ENCODE measurements around the gene AKR1B1.

Gene AKR1B1

GRCh38 chr7:134442441-134443220 is 16.3 kb downstream of the AKR1B1 start:
- no peak overlapping the region for H3K4me3 ChIP-seq (ENCODE audit: insufficient read depth in 1 of 2, low read depth in 1 of 2, low read length in 2 of 2)
- no peak for DNase-seq
- no peaks in the 10 kb centered on the region for H3K27me3 ChIP-seq (ENCODE audit: control insufficient read depth in 1 of 2, insufficient read depth in 1 of 2, low read length in 2 of 2)
- H3K4me2 ChIP-seq (ENCODE audit: low read length, poor library complexity, severe bottlenecking): no peak overlapping the region
- H2BK15ac ChIP-seq (ENCODE audit: low read depth, poor library complexity, severe bottlenecking): no peak overlapping the region
- no peak overlapping the region for H4K91ac ChIP-seq (ENCODE audit: low read length)
- no peak overlapping the region for H4K8ac ChIP-seq (ENCODE audit: low read length)
- peaks cover 68 to 92% of the 10 kb centered on the region in 2 experiments for H3K36me3 ChIP-seq (ENCODE audit: control insufficient read depth in 1 of 2, insufficient read depth in 2 of 2, low read depth in 1 of 2, low read length in 2 of 2)
- H3K79me1 ChIP-seq (replicated peaks; ENCODE audit: low read length, poor library complexity, severe bottlenecking): peaks cover 15% of the 10 kb centered on the region
- no peak overlapping the region for H3K4ac ChIP-seq (ENCODE audit: low read depth in 1 of 2, low read length in 2 of 2)
- H2BK5ac ChIP-seq (ENCODE audit: low read depth, low read length, poor library complexity, severe bottlenecking): no peak overlapping the region
- no peak overlapping the region for H3K9ac ChIP-seq (ENCODE audit: low read length)
- H2BK120ac ChIP-seq (ENCODE audit: low read depth, low read length): no peak overlapping the region
- H3K23ac ChIP-seq (ENCODE audit: low read length in 2 of 2): no peak overlapping the region
- 98% methylated on average over 7 of the region's 9 CpGs for WGBS
- peaks cover 9% of the 10 kb centered on the region for H3K4me1 ChIP-seq (ENCODE audit: control insufficient read depth, insufficient read depth, low read depth, low read length)
- H2AK5ac ChIP-seq (ENCODE audit: low read length, severe bottlenecking): no peak overlapping the region
- H2AFZ ChIP-seq (ENCODE audit: low read depth, low read length): no peak overlapping the region
- H3K27ac ChIP-seq (ENCODE audit: low read length, poor library complexity, severe bottlenecking): no peak overlapping the region
- H3K14ac ChIP-seq (ENCODE audit: low read length in 2 of 2): no peak overlapping the region
- peaks cover 12% of the 10 kb centered on the region for H3K9me3 ChIP-seq (ENCODE audit: control insufficient read depth, low read length)
- no peak overlapping the region for H2BK12ac ChIP-seq (ENCODE audit: low read length in 2 of 2)
- no peak overlapping the region for H3K18ac ChIP-seq (ENCODE audit: low read depth in 1 of 2, low read length in 2 of 2)

- Histone ChIP-seq H3K27me3 (ENCODE audit: control insufficient read depth in 1 of 2, insufficient read depth in 1 of 2, low read length in 2 of 2) (no peaks in the 10 kb centered on the region), H2AK5ac (ENCODE audit: low read length, severe bottlenecking) (no peak overlapping the region), H4K91ac (ENCODE audit: low read length) (no peak overlapping the region), H2BK5ac (ENCODE audit: low read depth, low read length, poor library complexity, severe bottlenecking) (no peak overlapping the region), H4K8ac (ENCODE audit: low read length) (no peak overlapping the region), H3K9me3 (ENCODE audit: control insufficient read depth, low read length) (peaks cover 20% of the 10 kb centered on the region), H3K27ac (ENCODE audit: low read length, poor library complexity, severe bottlenecking) (no peak overlapping the region), H3K36me3 (ENCODE audit: control insufficient read depth in 1 of 2, insufficient read depth in 2 of 2, low read depth in 1 of 2, low read length in 2 of 2) (peaks cover 54 to 79% of the 10 kb centered on the region in 2 experiments), H3K79me1 (replicated peaks; ENCODE audit: low read length, poor library complexity, severe bottlenecking) (peaks cover 5% of the 10 kb centered on the region), H3K9ac (ENCODE audit: low read length) (no peak overlapping the region), H2BK120ac (ENCODE audit: low read depth, low read length) (no peak overlapping the region), H3K4me1 (ENCODE audit: control insufficient read depth, insufficient read depth, low read depth, low read length) (peaks cover 6% of the 10 kb centered on the region), H3K18ac (ENCODE audit: low read depth in 1 of 2, low read length in 2 of 2) (no peak overlapping the region), H2BK12ac (ENCODE audit: low read length in 2 of 2) (no peak overlapping the region), H3K14ac (ENCODE audit: low read length in 2 of 2) (no peak overlapping the region), H2AFZ (ENCODE audit: low read depth, low read length) (no peak overlapping the region), H3K4me2 (ENCODE audit: low read length, poor library complexity, severe bottlenecking) (no peak overlapping the region), H3K4ac (ENCODE audit: low read depth in 1 of 2, low read length in 2 of 2) (no peak overlapping the region), H2BK15ac (ENCODE audit: low read depth, poor library complexity, severe bottlenecking) (no peak overlapping the region), H3K23ac (ENCODE audit: low read length in 2 of 2) (no peak overlapping the region), H3K4me3 (ENCODE audit: insufficient read depth in 1 of 2, low read depth in 1 of 2, low read length in 2 of 2) (no peak overlapping the region)
- WGBS: 99% methylated on average over 4 of the region's 4 CpGs
- no peak for DNase-seq
Observed at GRCh38 chr7:134441264-134441663, 17.6 kb downstream of the AKR1B1 start.

- DNase-seq: no peak
- no peaks in the 10 kb centered on the region for H3K27me3 ChIP-seq (ENCODE audit: control insufficient read depth in 1 of 2, insufficient read depth in 1 of 2, low read length in 2 of 2)
- H2AFZ ChIP-seq (ENCODE audit: low read depth, low read length): no peak overlapping the region
- H2BK120ac ChIP-seq (ENCODE audit: low read depth, low read length): no peak overlapping the region
- H3K4me1 ChIP-seq (ENCODE audit: control insufficient read depth, insufficient read depth, low read depth, low read length): peaks cover 6% of the 10 kb centered on the region
- H2BK5ac ChIP-seq (ENCODE audit: low read depth, low read length, poor library complexity, severe bottlenecking): no peak overlapping the region
- no peak overlapping the region for H2BK15ac ChIP-seq (ENCODE audit: low read depth, poor library complexity, severe bottlenecking)
- WGBS: 89% methylated on average over 4 of the region's 4 CpGs
- no peaks in the 10 kb centered on the region for H3K79me1 ChIP-seq (replicated peaks; ENCODE audit: low read length, poor library complexity, severe bottlenecking)
- no peak overlapping the region for H2AK5ac ChIP-seq (ENCODE audit: low read length, severe bottlenecking)
- no peak overlapping the region for H4K91ac ChIP-seq (ENCODE audit: low read length)
- H3K4ac ChIP-seq (ENCODE audit: low read depth in 1 of 2, low read length in 2 of 2): no peak overlapping the region
- no peak overlapping the region for H3K18ac ChIP-seq (ENCODE audit: low read depth in 1 of 2, low read length in 2 of 2)
- H3K9ac ChIP-seq (ENCODE audit: low read length): no peak overlapping the region
- no peak overlapping the region for H3K4me3 ChIP-seq (ENCODE audit: insufficient read depth in 1 of 2, low read depth in 1 of 2, low read length in 2 of 2)
- no peak overlapping the region for H3K14ac ChIP-seq (ENCODE audit: low read length in 2 of 2)
- peaks cover 21% of the 10 kb centered on the region for H3K9me3 ChIP-seq (ENCODE audit: control insufficient read depth, low read length)
- H2BK12ac ChIP-seq (ENCODE audit: low read length in 2 of 2): no peak overlapping the region
- peaks cover 48 to 71% of the 10 kb centered on the region in 2 experiments for H3K36me3 ChIP-seq (ENCODE audit: control insufficient read depth in 1 of 2, insufficient read depth in 2 of 2, low read depth in 1 of 2, low read length in 2 of 2)
- no peak overlapping the region for H3K4me2 ChIP-seq (ENCODE audit: low read length, poor library complexity, severe bottlenecking)
- H3K27ac ChIP-seq (ENCODE audit: low read length, poor library complexity, severe bottlenecking): no peak overlapping the region
- H3K23ac ChIP-seq (ENCODE audit: low read length in 2 of 2): no peak overlapping the region
- no peak overlapping the region for H4K8ac ChIP-seq (ENCODE audit: low read length)
Observed at GRCh38 chr7:134440476-134440875, 18.4 kb downstream of the AKR1B1 start.

GRCh38 chr7:134440067-134440466 is 18.8 kb downstream of the AKR1B1 start:
- no peak overlapping the region for H3K4me3 ChIP-seq (ENCODE audit: insufficient read depth in 1 of 2, low read depth in 1 of 2, low read length in 2 of 2)
- no peak overlapping the region for H3K4me2 ChIP-seq (ENCODE audit: low read length, poor library complexity, severe bottlenecking)
- no peak overlapping the region for H2BK5ac ChIP-seq (ENCODE audit: low read depth, low read length, poor library complexity, severe bottlenecking)
- no peak overlapping the region for H2BK12ac ChIP-seq (ENCODE audit: low read length in 2 of 2)
- WGBS: 97% methylated on average over 8 of the region's 8 CpGs
- no peak overlapping the region for H3K18ac ChIP-seq (ENCODE audit: low read depth in 1 of 2, low read length in 2 of 2)
- H3K27me3 ChIP-seq (ENCODE audit: control insufficient read depth in 1 of 2, insufficient read depth in 1 of 2, low read length in 2 of 2): no peaks in the 10 kb centered on the region
- H2AFZ ChIP-seq (ENCODE audit: low read depth, low read length): no peak overlapping the region
- no peak overlapping the region for H3K14ac ChIP-seq (ENCODE audit: low read length in 2 of 2)
- H3K9ac ChIP-seq (ENCODE audit: low read length): no peak overlapping the region
- no peak overlapping the region for H3K23ac ChIP-seq (ENCODE audit: low read length in 2 of 2)
- H3K27ac ChIP-seq (ENCODE audit: low read length, poor library complexity, severe bottlenecking): no peak overlapping the region
- peaks cover 21% of the 10 kb centered on the region for H3K9me3 ChIP-seq (ENCODE audit: control insufficient read depth, low read length)
- peaks cover 6% of the 10 kb centered on the region for H3K4me1 ChIP-seq (ENCODE audit: control insufficient read depth, insufficient read depth, low read depth, low read length)
- H3K79me1 ChIP-seq (replicated peaks; ENCODE audit: low read length, poor library complexity, severe bottlenecking): no peaks in the 10 kb centered on the region
- no peak overlapping the region for H3K4ac ChIP-seq (ENCODE audit: low read depth in 1 of 2, low read length in 2 of 2)
- H2BK15ac ChIP-seq (ENCODE audit: low read depth, poor library complexity, severe bottlenecking): no peak overlapping the region
- H2AK5ac ChIP-seq (ENCODE audit: low read length, severe bottlenecking): no peak overlapping the region
- H2BK120ac ChIP-seq (ENCODE audit: low read depth, low read length): no peak overlapping the region
- DNase-seq: no peak
- H4K91ac ChIP-seq (ENCODE audit: low read length): no peak overlapping the region
- H4K8ac ChIP-seq (ENCODE audit: low read length): no peak overlapping the region
- H3K36me3 ChIP-seq (ENCODE audit: control insufficient read depth in 1 of 2, insufficient read depth in 2 of 2, low read depth in 1 of 2, low read length in 2 of 2): peaks cover 47 to 67% of the 10 kb centered on the region in 2 experiments
